NT2/D1 (cell line): ENCODE data around the gene IQCK.

Source experiments
- YY1 ChIP-seq: IDR thresholded peaks from 2 replicates; pipeline ENCODE4 v1.6.1; 2011; ENCODE audit not compliant: insufficient read length, insufficient read depth
- ZNF274 ChIP-seq: IDR thresholded peaks from 2 replicates; pipeline ENCODE4 v1.6.1; 2011; ENCODE audit warnings: mild to moderate bottlenecking, low read depth, low read length

GRCh38 chr16:19722269-19722952 is 4.3 kb downstream of the IQCK start:
- TF ChIP-seq ZNF274 (no peak), YY1 (no peak)
